SK-N-MC (cell line): ENCODE data around the gene CDH3.

Source experiments
- EZH2 ChIP-seq: fragments of 200-600 bp; sonication (generic); IDR thresholded peaks from one replicate; pipeline ENCODE4 v1.6.1; 2017; ENCODE audit warnings: antibody characterized with exemption
- FOXP2 ChIP-seq: optimal IDR thresholded peaks from 2 replicates; pipeline ENCODE3; 2011; ENCODE audit warnings: mild to moderate bottlenecking, moderate library complexity; ENCODE audit not compliant: insufficient read depth; ENCODE audit errors: extremely low read length, control extremely low read depth
- POLR2AphosphoS5 ChIP-seq: IDR thresholded peaks from 2 replicates; pipeline ENCODE4 v1.6.1; 2012; ENCODE audit warnings: mild to moderate bottlenecking, low read depth, low read length, borderline replicate concordance

DNA sequence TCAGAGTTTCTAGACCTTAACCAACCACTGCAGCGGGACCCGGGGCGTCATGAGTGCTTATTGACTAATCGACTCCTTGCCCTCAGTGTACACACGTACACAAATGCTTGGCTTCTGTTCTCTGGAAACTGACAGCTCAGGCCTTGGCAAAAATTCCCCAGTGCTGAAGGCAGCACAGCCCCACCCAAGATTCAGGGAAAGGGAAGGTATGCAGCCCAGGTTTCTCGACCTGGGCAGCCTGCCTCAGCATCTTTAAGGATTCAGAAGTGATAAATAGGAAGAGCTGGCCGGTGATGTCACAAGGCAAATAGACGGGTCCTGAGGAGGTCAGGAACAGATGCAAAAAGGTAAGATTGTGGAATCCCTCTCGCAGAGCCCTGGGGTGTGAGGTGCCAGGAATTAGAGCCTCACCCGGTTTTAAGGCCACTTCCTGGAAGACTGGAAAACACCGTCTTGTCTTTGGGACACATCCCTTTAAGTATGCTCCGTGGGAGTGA lies 9.0 kb upstream of the CDH3 start:
- TF ChIP-seq EZH2: no peak
- TF ChIP-seq POLR2AphosphoS5: no peak
- no peak for TF ChIP-seq FOXP2
